Liver (tissue), 9 donors: ENCODE measurements around the gene DEGS2. TPM values are rescaled to one million over a fixed set of nuclear protein-coding genes. Genes with fewer than 3 reads are reported as not detected.

Experiments used
- DNase-seq: peaks from one replicate; pipeline ENCODE4 v3.0.0-alpha.2; 2017; ENCODE audit warnings: low spot score
- H3K27ac ChIP-seq, 2 donors: one replicate each; pipeline ENCODE4 v1.7.0; 2013; ENCODE audit warnings: inconsistent platforms in 2 of 2, low read length in 2 of 2, control low read depth in 1 of 2, low read depth in 1 of 2, mild to moderate bottlenecking in 1 of 2
- H3K27me3 ChIP-seq, 4 donors: one replicate each; pipeline versions ENCODE4 v1.6.1 to v1.7.0; 2013; ENCODE audit warnings: low read length in 3 of 4, inconsistent platforms in 1 of 4, mild to moderate bottlenecking in 1 of 4, moderate library complexity in 1 of 4; ENCODE audit not compliant: control insufficient read depth in 4 of 4, insufficient read depth in 4 of 4
- H3K36me3 ChIP-seq, 4 donors: one replicate each; pipeline versions ENCODE4 v1.6.1 to v1.7.0; 2013; ENCODE audit warnings: low read length in 3 of 4, mild to moderate bottlenecking in 3 of 4, low read depth in 1 of 4, moderate library complexity in 1 of 4; ENCODE audit not compliant: control insufficient read depth in 4 of 4, insufficient read depth in 3 of 4
- H3K4me1 ChIP-seq, 4 donors: one replicate each; pipeline versions ENCODE4 v1.6.1 to v1.7.0; 2013; ENCODE audit warnings: low read length in 3 of 4, mild to moderate bottlenecking in 3 of 4, moderate library complexity in 1 of 4; ENCODE audit not compliant: control insufficient read depth in 4 of 4, insufficient read depth in 4 of 4
- H3K4me3 ChIP-seq, 3 donors: one replicate each; pipeline versions ENCODE4 v1.6.1 to v1.7.0; 2013; ENCODE audit warnings: low read length in 3 of 3, control low read depth in 1 of 3, low read depth in 1 of 3, mild to moderate bottlenecking in 1 of 3
- H3K9ac ChIP-seq, 2 donors: one replicate each; pipeline ENCODE4 v1.7.0; 2013; ENCODE audit warnings: low read length in 2 of 2, mild to moderate bottlenecking in 2 of 2, moderate library complexity in 2 of 2, control low read depth in 1 of 2, low read depth in 1 of 2
- H3K9me3 ChIP-seq, 4 donors: one replicate each; pipeline versions ENCODE4 v1.6.1 to v1.7.0; 2013; ENCODE audit warnings: low read length in 3 of 4; ENCODE audit not compliant: control insufficient read depth in 4 of 4
- EGR1 ChIP-seq, 2 donors: IDR thresholded peaks; 2 replicates each; pipeline ENCODE4 v1.6.1; 2016 to 2018; ENCODE audit warnings: antibody characterized with exemption in 2 of 2, low read depth in 2 of 2
- FOXA1 ChIP-seq: IDR thresholded peaks from 2 replicates; pipeline ENCODE4 v1.6.1; 2016; ENCODE audit warnings: antibody characterized with exemption
- FOXA2 ChIP-seq: IDR thresholded peaks from 2 replicates; pipeline ENCODE4 v1.6.1; 2016; ENCODE audit warnings: antibody characterized with exemption
- GABPA ChIP-seq, 2 donors: IDR thresholded peaks in 1 of 2; conservative IDR thresholded peaks in 1 of 2; 2 replicates each; pipeline ENCODE4 v1.6.1; 2016; ENCODE audit warnings: antibody characterized with exemption in 2 of 2, mild to moderate bottlenecking in 1 of 2, moderate library complexity in 1 of 2
- HNF4A ChIP-seq, 2 donors: conservative IDR thresholded peaks; 2 replicates each; pipeline ENCODE4 v1.6.1; 2016; ENCODE audit warnings: antibody characterized with exemption in 2 of 2, mild to moderate bottlenecking in 2 of 2
- HNF4G ChIP-seq: IDR thresholded peaks from 2 replicates; pipeline ENCODE4 v1.6.1; 2016; ENCODE audit warnings: antibody characterized with exemption
- JUND ChIP-seq, 2 donors: IDR thresholded peaks; 2 replicates each; pipeline ENCODE4 v1.6.1; 2016; ENCODE audit warnings: antibody characterized with exemption in 2 of 2
- NR2F2 ChIP-seq: IDR thresholded peaks from 2 replicates; pipeline ENCODE4 v1.6.1; 2016; ENCODE audit warnings: antibody characterized with exemption
- RAD21 ChIP-seq, 2 donors: IDR thresholded peaks; 2 replicates each; pipeline ENCODE4 v1.6.1; 2016; ENCODE audit warnings: antibody characterized with exemption in 2 of 2, mild to moderate bottlenecking in 2 of 2
- RXRA ChIP-seq, 2 donors: IDR thresholded peaks; 2 replicates each; pipeline ENCODE4 v1.6.1; 2017 to 2018; ENCODE audit warnings: antibody characterized with exemption in 2 of 2, mild to moderate bottlenecking in 1 of 2
- SP1 ChIP-seq: IDR thresholded peaks from 2 replicates; pipeline ENCODE4 v1.6.1; 2018; ENCODE audit warnings: antibody characterized with exemption, mild to moderate bottlenecking
- TAF1 ChIP-seq: conservative IDR thresholded peaks from 2 replicates; pipeline ENCODE4 v1.6.1; 2016; ENCODE audit warnings: antibody characterized with exemption, mild to moderate bottlenecking
- YY1 ChIP-seq: IDR thresholded peaks from 2 replicates; pipeline ENCODE4 v1.6.1; 2016; ENCODE audit warnings: antibody characterized with exemption, mild to moderate bottlenecking
- WGBS: extraction: QIAGEN DNeasy Blood & Tissue Kit; methylation state at CpG from one replicate; pipeline ENCODE4 v1.1.7; 2013; 5-methylcytosine and 5-hydroxymethylcytosine counted together
- polyA plus RNA-seq, 2 donors: library from polyadenylated mRNA; stranded (reverse) in 1 of 2; unstranded in 1 of 2; fragments of 200-250 nt in 1 of 2; fragments of >200 nt in 1 of 2; fragmentation: Nextera tagmentation in 1 of 2; extraction: Ambion mirVana in 1 of 2; gene quantifications; one replicate each; pipeline versions ENCODE4 v1.2.1 to v1.2.3, GENCODE V29; 2013 to 2015
- total RNA-seq, 2 donors: library from RNA; depleted of rRNA; stranded (reverse); fragments of >200 nt; gene quantifications; one replicate each; pipeline ENCODE4 v1.2.3, GENCODE V29; 2014
- TF ChIP-seq, protein P1 (sequence below): fragments of 150-350 bp; IDR thresholded peaks from 2 replicates; pipeline ENCODE4 v1.5.1; 2017; ENCODE audit warnings: improper control_type of control experiment, low read depth, low read length; ENCODE audit not compliant: missing input control
- TF ChIP-seq, protein P2 (sequence below): IDR thresholded peaks from 2 replicates; pipeline ENCODE4 v1.6.1; 2016; ENCODE audit warnings: antibody characterized with exemption
- TF ChIP-seq, protein P3 (sequence below): IDR thresholded peaks from 2 replicates; pipeline ENCODE4 v1.6.1; 2016; ENCODE audit warnings: antibody characterized with exemption, mild to moderate bottlenecking
- TF ChIP-seq, protein P4 (sequence below): IDR thresholded peaks from 2 replicates; pipeline ENCODE4 v1.6.1; 2016; ENCODE audit warnings: antibody characterized with exemption
- TF ChIP-seq, protein P5 (sequence below): IDR thresholded peaks from 2 replicates; pipeline ENCODE4 v1.6.1; 2016; ENCODE audit warnings: antibody characterized with exemption
- donor health status: healthy.
- donor health status: healthy.
- donor health status: healthy.
- donor health status: healthy.
- donor health status: healthy.

The DEGS2 gene
- total and polyA plus RNA-seq, 4 donors = 0.13 to 0.42 (median 0.27) TPM

DNA sequence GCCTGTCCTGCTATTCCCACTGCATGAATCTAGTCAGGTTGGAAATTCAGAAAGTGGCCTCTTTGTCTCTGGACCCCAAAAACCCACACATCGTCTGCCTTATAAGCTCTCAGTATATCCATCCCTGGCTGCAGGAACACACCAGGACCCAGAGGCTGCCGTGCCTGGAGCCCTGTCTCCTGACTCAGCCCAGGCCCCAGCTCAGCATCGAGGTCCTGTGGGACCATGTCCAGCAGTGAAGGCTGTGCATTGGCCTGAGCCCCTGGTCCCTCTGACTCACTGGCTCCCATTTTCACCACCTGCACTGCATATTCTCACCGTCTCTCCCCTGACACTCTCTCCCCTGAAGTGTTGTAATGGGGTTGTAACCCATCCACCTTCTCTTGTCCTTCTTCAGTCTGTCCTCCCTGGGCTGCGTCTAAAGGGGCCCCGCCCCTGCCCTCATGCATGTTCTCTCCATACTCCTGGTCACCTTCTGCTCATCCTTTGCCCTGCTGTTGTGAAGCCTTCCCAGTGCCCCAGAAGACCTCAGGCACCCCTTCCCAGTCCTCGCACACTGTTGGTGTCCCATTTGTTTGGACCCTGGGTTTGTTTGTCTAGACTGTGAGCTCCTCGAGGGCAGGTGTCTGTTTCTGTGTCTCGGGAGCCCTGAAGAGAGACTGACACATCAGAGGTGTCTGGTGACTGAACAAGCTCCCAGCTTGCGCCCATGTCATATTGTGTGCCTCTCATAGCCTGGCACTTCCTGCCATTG is 50.4 kb downstream of the DEGS2 start:
- peaks cover 1 to 8% (median 3%) of the 10 kb centered on the region in 4 donors for H3K4me1 ChIP-seq
- WGBS = 90% methylated on average over 10 of the region's 10 CpGs

More for the DNA sequence above, 50.4 kb downstream of the DEGS2 start:
- H3K27me3 ChIP-seq = no peaks in the 10 kb centered on the region
- no peak overlapping the region for H3K9ac ChIP-seq
- TF ChIP-seq NR2F2 (no peak), RAD21 (IDR thresholded peaks at IDR 0.05) (no peak), TAF1 (no peak), FOXA2 (no peak), YY1 (no peak), HNF4G (no peak), JUND (IDR thresholded peaks at IDR 0.05) (no peak), FOXA1 (no peak), GABPA (IDR thresholded peaks at IDR 0.05 in 1 of 2, conservative IDR thresholded peaks at IDR 0.05 in 1 of 2) (no peak), RXRA (IDR thresholded peaks at IDR 0.05) (no peak), HNF4A (conservative IDR thresholded peaks at IDR 0.05) (no peak), EGR1 (IDR thresholded peaks at IDR 0.05; ENCODE audit: low read depth in 2 of 2) (no peak), SP1 (no peak)
- TF ChIP-seq, protein P1, sequence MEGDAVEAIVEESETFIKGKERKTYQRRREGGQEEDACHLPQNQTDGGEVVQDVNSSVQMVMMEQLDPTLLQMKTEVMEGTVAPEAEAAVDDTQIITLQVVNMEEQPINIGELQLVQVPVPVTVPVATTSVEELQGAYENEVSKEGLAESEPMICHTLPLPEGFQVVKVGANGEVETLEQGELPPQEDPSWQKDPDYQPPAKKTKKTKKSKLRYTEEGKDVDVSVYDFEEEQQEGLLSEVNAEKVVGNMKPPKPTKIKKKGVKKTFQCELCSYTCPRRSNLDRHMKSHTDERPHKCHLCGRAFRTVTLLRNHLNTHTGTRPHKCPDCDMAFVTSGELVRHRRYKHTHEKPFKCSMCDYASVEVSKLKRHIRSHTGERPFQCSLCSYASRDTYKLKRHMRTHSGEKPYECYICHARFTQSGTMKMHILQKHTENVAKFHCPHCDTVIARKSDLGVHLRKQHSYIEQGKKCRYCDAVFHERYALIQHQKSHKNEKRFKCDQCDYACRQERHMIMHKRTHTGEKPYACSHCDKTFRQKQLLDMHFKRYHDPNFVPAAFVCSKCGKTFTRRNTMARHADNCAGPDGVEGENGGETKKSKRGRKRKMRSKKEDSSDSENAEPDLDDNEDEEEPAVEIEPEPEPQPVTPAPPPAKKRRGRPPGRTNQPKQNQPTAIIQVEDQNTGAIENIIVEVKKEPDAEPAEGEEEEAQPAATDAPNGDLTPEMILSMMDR = no peak
- TF ChIP-seq, protein P2, sequence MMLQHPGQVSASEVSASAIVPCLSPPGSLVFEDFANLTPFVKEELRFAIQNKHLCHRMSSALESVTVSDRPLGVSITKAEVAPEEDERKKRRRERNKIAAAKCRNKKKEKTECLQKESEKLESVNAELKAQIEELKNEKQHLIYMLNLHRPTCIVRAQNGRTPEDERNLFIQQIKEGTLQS = no peak
- TF ChIP-seq, protein P3, sequence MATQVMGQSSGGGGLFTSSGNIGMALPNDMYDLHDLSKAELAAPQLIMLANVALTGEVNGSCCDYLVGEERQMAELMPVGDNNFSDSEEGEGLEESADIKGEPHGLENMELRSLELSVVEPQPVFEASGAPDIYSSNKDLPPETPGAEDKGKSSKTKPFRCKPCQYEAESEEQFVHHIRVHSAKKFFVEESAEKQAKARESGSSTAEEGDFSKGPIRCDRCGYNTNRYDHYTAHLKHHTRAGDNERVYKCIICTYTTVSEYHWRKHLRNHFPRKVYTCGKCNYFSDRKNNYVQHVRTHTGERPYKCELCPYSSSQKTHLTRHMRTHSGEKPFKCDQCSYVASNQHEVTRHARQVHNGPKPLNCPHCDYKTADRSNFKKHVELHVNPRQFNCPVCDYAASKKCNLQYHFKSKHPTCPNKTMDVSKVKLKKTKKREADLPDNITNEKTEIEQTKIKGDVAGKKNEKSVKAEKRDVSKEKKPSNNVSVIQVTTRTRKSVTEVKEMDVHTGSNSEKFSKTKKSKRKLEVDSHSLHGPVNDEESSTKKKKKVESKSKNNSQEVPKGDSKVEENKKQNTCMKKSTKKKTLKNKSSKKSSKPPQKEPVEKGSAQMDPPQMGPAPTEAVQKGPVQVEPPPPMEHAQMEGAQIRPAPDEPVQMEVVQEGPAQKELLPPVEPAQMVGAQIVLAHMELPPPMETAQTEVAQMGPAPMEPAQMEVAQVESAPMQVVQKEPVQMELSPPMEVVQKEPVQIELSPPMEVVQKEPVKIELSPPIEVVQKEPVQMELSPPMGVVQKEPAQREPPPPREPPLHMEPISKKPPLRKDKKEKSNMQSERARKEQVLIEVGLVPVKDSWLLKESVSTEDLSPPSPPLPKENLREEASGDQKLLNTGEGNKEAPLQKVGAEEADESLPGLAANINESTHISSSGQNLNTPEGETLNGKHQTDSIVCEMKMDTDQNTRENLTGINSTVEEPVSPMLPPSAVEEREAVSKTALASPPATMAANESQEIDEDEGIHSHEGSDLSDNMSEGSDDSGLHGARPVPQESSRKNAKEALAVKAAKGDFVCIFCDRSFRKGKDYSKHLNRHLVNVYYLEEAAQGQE = no peak
- TF ChIP-seq, protein P4, sequence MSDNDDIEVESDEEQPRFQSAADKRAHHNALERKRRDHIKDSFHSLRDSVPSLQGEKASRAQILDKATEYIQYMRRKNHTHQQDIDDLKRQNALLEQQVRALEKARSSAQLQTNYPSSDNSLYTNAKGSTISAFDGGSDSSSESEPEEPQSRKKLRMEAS = no peak
- TF ChIP-seq, protein P5, sequence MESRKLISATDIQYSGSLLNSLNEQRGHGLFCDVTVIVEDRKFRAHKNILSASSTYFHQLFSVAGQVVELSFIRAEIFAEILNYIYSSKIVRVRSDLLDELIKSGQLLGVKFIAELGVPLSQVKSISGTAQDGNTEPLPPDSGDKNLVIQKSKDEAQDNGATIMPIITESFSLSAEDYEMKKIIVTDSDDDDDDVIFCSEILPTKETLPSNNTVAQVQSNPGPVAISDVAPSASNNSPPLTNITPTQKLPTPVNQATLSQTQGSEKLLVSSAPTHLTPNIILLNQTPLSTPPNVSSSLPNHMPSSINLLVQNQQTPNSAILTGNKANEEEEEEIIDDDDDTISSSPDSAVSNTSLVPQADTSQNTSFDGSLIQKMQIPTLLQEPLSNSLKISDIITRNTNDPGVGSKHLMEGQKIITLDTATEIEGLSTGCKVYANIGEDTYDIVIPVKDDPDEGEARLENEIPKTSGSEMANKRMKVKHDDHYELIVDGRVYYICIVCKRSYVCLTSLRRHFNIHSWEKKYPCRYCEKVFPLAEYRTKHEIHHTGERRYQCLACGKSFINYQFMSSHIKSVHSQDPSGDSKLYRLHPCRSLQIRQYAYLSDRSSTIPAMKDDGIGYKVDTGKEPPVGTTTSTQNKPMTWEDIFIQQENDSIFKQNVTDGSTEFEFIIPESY = no peak
- H3K27ac ChIP-seq = no peak overlapping the region
- no peaks in the 10 kb centered on the region for H3K36me3 ChIP-seq
- H3K4me3 ChIP-seq = no peak overlapping the region
- no peaks in the 10 kb centered on the region for H3K9me3 ChIP-seq
- DNase-seq = no peak
